ENCODE measurements around the gene ITPR2. TPM values are rescaled to one million over a fixed set of nuclear protein-coding genes. Genes with fewer than 3 reads are reported as not detected.

The ITPR2 gene
- polyA plus RNA-seq, 1 experiment, result 3.5 TPM

DNA sequence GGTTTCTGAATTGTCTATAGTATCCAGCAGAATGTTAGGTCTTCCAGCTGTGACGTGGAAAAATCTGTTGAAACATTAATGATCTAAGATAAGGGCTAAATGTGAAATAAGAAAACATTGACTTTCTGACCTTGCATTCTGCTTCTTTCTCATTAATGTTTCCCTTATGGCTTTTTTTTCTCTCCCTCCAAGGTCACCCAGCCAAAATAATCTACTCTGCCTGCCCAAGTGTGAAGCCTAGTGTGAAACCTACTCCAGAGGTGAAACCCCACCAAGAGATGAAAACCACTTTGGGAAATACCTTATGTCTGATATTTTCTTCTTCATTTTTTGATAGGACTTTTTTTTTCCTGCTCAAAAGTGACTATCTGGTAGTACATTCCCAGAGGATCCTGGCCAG, 529.6 kb downstream of the ITPR2 start:
- Histone ChIP-seq H3K27me3 (ENCODE audit: control insufficient read depth, insufficient read depth, low read length) (no peaks in the 10 kb centered on the region), H3K36me3 (ENCODE audit: control insufficient read depth, insufficient read depth, low read length) (no peaks in the 10 kb centered on the region), H3K4me3 (ENCODE audit: low read depth, low read length) (no peak overlapping the region)
- ChIA-PET POLR2A (no interaction called here), CTCF (no interaction called here)
- TF ChIP-seq, protein P1, sequence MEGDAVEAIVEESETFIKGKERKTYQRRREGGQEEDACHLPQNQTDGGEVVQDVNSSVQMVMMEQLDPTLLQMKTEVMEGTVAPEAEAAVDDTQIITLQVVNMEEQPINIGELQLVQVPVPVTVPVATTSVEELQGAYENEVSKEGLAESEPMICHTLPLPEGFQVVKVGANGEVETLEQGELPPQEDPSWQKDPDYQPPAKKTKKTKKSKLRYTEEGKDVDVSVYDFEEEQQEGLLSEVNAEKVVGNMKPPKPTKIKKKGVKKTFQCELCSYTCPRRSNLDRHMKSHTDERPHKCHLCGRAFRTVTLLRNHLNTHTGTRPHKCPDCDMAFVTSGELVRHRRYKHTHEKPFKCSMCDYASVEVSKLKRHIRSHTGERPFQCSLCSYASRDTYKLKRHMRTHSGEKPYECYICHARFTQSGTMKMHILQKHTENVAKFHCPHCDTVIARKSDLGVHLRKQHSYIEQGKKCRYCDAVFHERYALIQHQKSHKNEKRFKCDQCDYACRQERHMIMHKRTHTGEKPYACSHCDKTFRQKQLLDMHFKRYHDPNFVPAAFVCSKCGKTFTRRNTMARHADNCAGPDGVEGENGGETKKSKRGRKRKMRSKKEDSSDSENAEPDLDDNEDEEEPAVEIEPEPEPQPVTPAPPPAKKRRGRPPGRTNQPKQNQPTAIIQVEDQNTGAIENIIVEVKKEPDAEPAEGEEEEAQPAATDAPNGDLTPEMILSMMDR (IDR thresholded peaks at IDR 0.05; ENCODE audit: insufficient read depth, low read depth, low read length), result no peak
- DNase-seq (ENCODE audit: low read depth), result no peak

DNA sequence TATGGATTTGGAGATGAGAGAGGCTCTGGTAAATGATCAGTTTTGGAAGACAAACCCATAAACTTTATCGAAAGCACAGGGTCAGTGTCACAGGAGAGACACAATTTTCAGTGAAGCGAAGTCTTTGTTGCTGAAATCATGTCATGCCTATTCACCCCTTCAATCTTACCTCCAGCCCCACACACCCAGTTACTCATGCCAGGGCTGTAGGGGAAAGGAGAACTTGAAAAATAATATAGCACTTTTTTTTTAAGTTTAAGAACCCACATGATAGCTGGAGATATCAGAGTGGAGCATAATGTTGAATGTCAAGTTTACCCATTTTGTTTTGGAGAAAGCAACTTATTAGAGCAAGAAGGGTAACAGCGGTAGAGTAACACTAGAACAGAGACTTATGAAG, 530.2 kb downstream of the ITPR2 start:
- H3K4me3 ChIP-seq (ENCODE audit: low read depth, low read length), result no peak overlapping the region
- ChIA-PET CTCF (no interaction called here), POLR2A (no interaction called here)
- no peak for DNase-seq (ENCODE audit: low read depth)
- TF ChIP-seq, protein P1 (IDR thresholded peaks at IDR 0.05; ENCODE audit: insufficient read depth, low read depth, low read length), result no peak
- H3K36me3 ChIP-seq (ENCODE audit: control insufficient read depth, insufficient read depth, low read length), result no peaks in the 10 kb centered on the region
- H3K27me3 ChIP-seq (ENCODE audit: control insufficient read depth, insufficient read depth, low read length), result no peaks in the 10 kb centered on the region

- ChIA-PET POLR2A (no interaction called here), CTCF (interaction anchor here (1.2 kb wide), 1 partner anchor 25 kb away, joined by 3 read pairs; no protein-coding TSS in a partner anchor)
Measured at GRCh38 chr12:26299751-26300150, 533.2 kb downstream of the ITPR2 start.

DNA sequence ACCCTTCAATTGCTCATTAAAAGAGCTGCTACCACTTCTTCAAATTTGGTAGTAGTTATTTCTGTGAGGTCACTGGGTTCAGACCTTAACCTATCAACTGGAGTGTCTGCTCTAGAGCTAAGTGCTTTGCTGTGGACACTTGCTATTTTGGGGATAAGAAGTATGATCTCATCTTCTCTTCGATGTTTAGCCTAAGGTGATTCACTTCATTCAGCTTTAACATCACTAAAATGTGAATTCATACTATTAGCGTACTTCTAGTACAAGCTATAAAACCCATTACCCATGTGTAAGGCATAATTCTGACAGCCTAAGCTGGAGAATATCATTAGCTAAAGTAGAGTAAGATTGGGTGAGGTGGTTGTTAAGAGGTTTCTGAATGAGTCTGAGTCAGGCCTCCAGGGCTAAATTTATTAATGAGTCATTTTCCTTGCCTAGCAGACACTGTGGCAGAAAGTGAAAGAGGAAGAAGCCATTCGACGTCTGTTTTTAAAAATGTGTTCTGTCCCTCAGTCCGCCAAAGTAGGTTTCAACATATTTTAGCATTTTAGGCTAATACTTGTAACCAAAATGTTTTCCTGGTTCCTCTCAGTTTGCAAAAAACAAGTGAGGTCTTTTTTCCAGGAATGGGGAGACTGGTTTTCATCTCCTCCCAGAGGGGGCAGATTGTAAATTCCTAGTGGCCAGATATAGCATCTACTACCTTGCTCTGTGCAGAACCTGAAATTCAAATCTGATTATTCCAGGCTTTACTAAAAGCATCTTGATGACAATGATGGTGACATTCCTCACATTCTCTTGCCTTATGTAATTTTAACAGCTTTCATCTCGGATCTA, 534.0 kb downstream of the ITPR2 start:
- TF ChIP-seq, protein P1 (IDR thresholded peaks at IDR 0.05; ENCODE audit: insufficient read depth, low read depth, low read length), result peak; percentile 52
- CTCF ChIA-PET, result interaction anchor here (1.0 to 2.3 kb wide), 4 partner anchors 11 to 180 kb away, joined by 3 to 10 read pairs (median 6); no protein-coding TSS in a partner anchor
- Histone ChIP-seq H3K36me3 (ENCODE audit: control insufficient read depth, insufficient read depth, low read length) (no peaks in the 10 kb centered on the region), H3K4me3 (ENCODE audit: low read depth, low read length) (peak overlapping the region; percentile 31), H3K27me3 (ENCODE audit: control insufficient read depth, insufficient read depth, low read length) (no peaks in the 10 kb centered on the region)
- peak; percentile 65 for DNase-seq (ENCODE audit: low read depth)
- POLR2A ChIA-PET, result no interaction called here

More at GRCh38 chr12:26299751-26300150, 533.2 kb downstream of the ITPR2 start:
- DNase-seq (ENCODE audit: low read depth), result no peak
- Histone ChIP-seq H3K4me3 (ENCODE audit: low read depth, low read length) (no peak overlapping the region), H3K36me3 (ENCODE audit: control insufficient read depth, insufficient read depth, low read length) (no peaks in the 10 kb centered on the region), H3K27me3 (ENCODE audit: control insufficient read depth, insufficient read depth, low read length) (no peaks in the 10 kb centered on the region)
- TF ChIP-seq, protein P1 (IDR thresholded peaks at IDR 0.05; ENCODE audit: insufficient read depth, low read depth, low read length), result no peak

DNA sequence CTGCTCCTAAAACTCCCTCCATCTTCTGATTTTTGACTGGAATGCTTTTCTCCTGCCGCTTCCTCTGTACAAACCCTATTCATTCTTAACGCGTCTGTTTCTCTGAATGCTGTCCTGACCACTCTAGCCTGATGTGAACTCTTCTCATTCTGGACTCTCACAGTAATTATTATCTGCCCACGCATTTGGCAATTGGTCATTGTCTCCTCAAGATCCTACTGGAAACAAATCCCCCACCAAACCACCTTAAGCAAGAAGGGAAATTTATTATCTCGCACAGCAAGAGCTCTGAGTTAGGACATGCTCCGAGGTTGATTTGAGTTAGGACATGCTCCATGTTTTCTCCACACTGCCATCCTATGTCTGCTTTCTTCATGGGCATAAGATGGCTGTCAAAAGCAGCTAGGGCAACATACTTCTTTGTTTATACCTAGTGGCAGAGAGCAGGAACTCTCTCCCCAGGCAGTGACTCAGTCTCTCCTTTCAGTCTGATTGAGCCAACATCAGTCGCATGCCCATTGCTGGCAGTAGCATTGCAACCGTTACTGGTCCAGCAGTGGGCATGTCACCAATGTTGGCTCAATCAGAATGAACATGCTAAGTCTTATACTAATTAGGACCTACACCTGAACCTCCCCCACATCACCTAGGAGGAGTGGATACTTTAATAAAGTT, 535.5 kb downstream of the ITPR2 start:
- no peaks in the 10 kb centered on the region for H3K27me3 ChIP-seq (ENCODE audit: control insufficient read depth, insufficient read depth, low read length)
- no peaks in the 10 kb centered on the region for H3K36me3 ChIP-seq (ENCODE audit: control insufficient read depth, insufficient read depth, low read length)
- ChIA-PET CTCF (interaction anchor here (1.2 to 2.3 kb wide), 2 partner anchors 9 to 13 kb away, joined by 3 to 10 read pairs; no protein-coding TSS in a partner anchor), POLR2A (no interaction called here)
- DNase-seq (ENCODE audit: low read depth), result no peak
- H3K4me3 ChIP-seq (ENCODE audit: low read depth, low read length), result no peak overlapping the region
- TF ChIP-seq, protein P1 (IDR thresholded peaks at IDR 0.05; ENCODE audit: insufficient read depth, low read depth, low read length), result no peak

All from BJ (cell line).